Esophagus squamous epithelium (tissue), 4 donors: Measurements from ENCODE around the gene NDST1.

Source experiments
- POLR2A ChIP-seq, 4 donors: fragments of 450-650 bp; IDR thresholded peaks; one replicate each; pipeline ENCODE4 v1.6.1; 2017; ENCODE audit warnings: antibody characterized with exemption in 4 of 4, mild to moderate bottlenecking in 4 of 4, moderate library complexity in 3 of 4
- TF ChIP-seq, protein P1 (sequence below), 6 experiments: fragments of 450-650 bp in 4 of 6; fragments of 200-600 bp in 2 of 6; sonication (generic) in 2 of 6; IDR thresholded peaks; one replicate each; pipeline ENCODE4 v1.5.1; 2016 to 2019; ENCODE audit warnings: antibody characterized with exemption in 6 of 6, mild to moderate bottlenecking in 4 of 6, moderate library complexity in 4 of 6

- TF ChIP-seq, protein P1, sequence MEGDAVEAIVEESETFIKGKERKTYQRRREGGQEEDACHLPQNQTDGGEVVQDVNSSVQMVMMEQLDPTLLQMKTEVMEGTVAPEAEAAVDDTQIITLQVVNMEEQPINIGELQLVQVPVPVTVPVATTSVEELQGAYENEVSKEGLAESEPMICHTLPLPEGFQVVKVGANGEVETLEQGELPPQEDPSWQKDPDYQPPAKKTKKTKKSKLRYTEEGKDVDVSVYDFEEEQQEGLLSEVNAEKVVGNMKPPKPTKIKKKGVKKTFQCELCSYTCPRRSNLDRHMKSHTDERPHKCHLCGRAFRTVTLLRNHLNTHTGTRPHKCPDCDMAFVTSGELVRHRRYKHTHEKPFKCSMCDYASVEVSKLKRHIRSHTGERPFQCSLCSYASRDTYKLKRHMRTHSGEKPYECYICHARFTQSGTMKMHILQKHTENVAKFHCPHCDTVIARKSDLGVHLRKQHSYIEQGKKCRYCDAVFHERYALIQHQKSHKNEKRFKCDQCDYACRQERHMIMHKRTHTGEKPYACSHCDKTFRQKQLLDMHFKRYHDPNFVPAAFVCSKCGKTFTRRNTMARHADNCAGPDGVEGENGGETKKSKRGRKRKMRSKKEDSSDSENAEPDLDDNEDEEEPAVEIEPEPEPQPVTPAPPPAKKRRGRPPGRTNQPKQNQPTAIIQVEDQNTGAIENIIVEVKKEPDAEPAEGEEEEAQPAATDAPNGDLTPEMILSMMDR (IDR thresholded peaks at IDR 0.05) = no peak
- TF ChIP-seq POLR2A (IDR thresholded peaks at IDR 0.05) = no peak
Measured at GRCh38 chr5:150517272-150518152, 9.6 kb downstream of the NDST1 start.
